Smooth muscle cell (in vitro differentiated cells): ENCODE measurements around the gene RNF149. TPM values are rescaled to one million over a fixed set of nuclear protein-coding genes. Genes with fewer than 3 reads are reported as not detected.
A peak's percentile ranks its signal among the peaks of the same experiment; 100 is the strongest.

Experiments
- DNase-seq: peaks from one replicate; lab custom pipeline; 2025; ENCODE audit not compliant: unreplicated experiment; lab: John Stamatoyannopoulos, UW
- H2AFZ ChIP-seq: fragments of 200-600 bp; sonication (generic); 2 replicates; pipeline ENCODE4 v1.6.0; 2016; ENCODE audit warnings: antibody characterized with exemption, low read depth, mild to moderate bottlenecking
- H3F3A ChIP-seq: fragments of 200-600 bp; sonication (generic); 2 replicates; pipeline ENCODE4 v1.6.0; 2017; ENCODE audit warnings: antibody characterized with exemption, low read depth
- H3K27ac ChIP-seq: fragments of 200-600 bp; sonication (generic); 2 replicates; pipeline ENCODE4 v1.5.1; 2016; ENCODE audit warnings: low read depth, mild to moderate bottlenecking
- H3K27me3 ChIP-seq: fragments of 200-600 bp; sonication (generic); 2 replicates; pipeline ENCODE4 v1.6.1; 2016; ENCODE audit warnings: low read depth, mild to moderate bottlenecking
- H3K36me3 ChIP-seq: fragments of 200-600 bp; sonication (generic); 2 replicates; pipeline ENCODE4 v1.5.1; 2016; ENCODE audit warnings: low read depth
- H3K4me1 ChIP-seq: fragments of 200-600 bp; sonication (generic); 2 replicates; pipeline ENCODE4 v1.5.1; 2016; ENCODE audit warnings: low read depth
- H3K4me2 ChIP-seq: fragments of 200-600 bp; sonication (generic); 2 replicates; pipeline ENCODE4 v1.6.0; 2016; ENCODE audit warnings: mild to moderate bottlenecking
- H3K4me3 ChIP-seq: fragments of 200-600 bp; sonication (generic); 2 replicates; pipeline ENCODE4 v1.5.1; 2016; ENCODE audit warnings: mild to moderate bottlenecking
- H3K79me2 ChIP-seq: fragments of 200-600 bp; sonication (generic); 2 replicates; pipeline ENCODE4 v1.6.0; 2016; ENCODE audit warnings: low read depth, mild to moderate bottlenecking
- H3K9ac ChIP-seq: fragments of 200-600 bp; sonication (generic); 2 replicates; pipeline ENCODE4 v1.6.0; 2016; ENCODE audit warnings: low read depth
- H3K9me3 ChIP-seq: fragments of 200-600 bp; sonication (generic); replicated peaks from 2 replicates; pipeline ENCODE4 v1.5.1; 2016; ENCODE audit warnings: low read depth
- H4K20me1 ChIP-seq: fragments of 200-600 bp; sonication (generic); 2 replicates; pipeline ENCODE4 v1.6.0; 2016; ENCODE audit warnings: low read depth
- CTCF ChIP-seq: fragments of 200-600 bp; sonication (generic); IDR thresholded peaks from 2 replicates; pipeline ENCODE4 v1.5.1; 2017; ENCODE audit warnings: borderline replicate concordance, mild to moderate bottlenecking, antibody characterized with exemption; ENCODE audit not compliant: insufficient read depth, poor library complexity, severe bottlenecking
- WGBS: methylation state at CpG from one replicate; pipeline ENCODE4 v1.1.7; 2016; ENCODE audit warnings: low lambda C conversion rate; 5-methylcytosine and 5-hydroxymethylcytosine counted together
- polyA plus RNA-seq: library from polyadenylated mRNA; unstranded; fragments of >200 nt; fragmentation: Nextera tagmentation; extraction: Ambion mirVana; gene quantifications from 2 replicates; pipeline ENCODE4 v1.2.1, GENCODE V29; 2016
- total RNA-seq: library from RNA; depleted of rRNA; stranded (reverse); fragments of >200 nt; gene quantifications from 2 replicates; pipeline ENCODE4 v1.2.3, GENCODE V29; 2014

The RNF149 gene
- total and polyA plus RNA-seq, 2 experiments from 2014 or later = 42.6 to 59.2 TPM

GRCh38 chr2:101232770-101233169 lies 75.7 kb downstream of the RNF149 start:
- no peak for DNase-seq
- Histone ChIP-seq H3K4me1 (no peaks in the 10 kb centered on the region), H3K27me3 (no peaks in the 10 kb centered on the region), H3F3A (no peaks in the 10 kb centered on the region), H3K27ac (no peak overlapping the region), H3K9ac (no peak overlapping the region), H3K79me2 (no peaks in the 10 kb centered on the region), H3K9me3 (no peaks in the 10 kb centered on the region), H3K4me2 (no peak overlapping the region), H4K20me1 (no peaks in the 10 kb centered on the region), H2AFZ (no peak overlapping the region), H3K4me3 (no peak overlapping the region), H3K36me3 (no peaks in the 10 kb centered on the region)
- no peak for TF ChIP-seq CTCF
- 95% methylated on average over 6 of the region's 6 CpGs for WGBS

GRCh38 chr2:101231937-101232730 lies 76.4 kb downstream of the RNF149 start:
- Histone ChIP-seq H2AFZ (no peak overlapping the region), H3K27me3 (no peaks in the 10 kb centered on the region), H3K27ac (no peak overlapping the region), H4K20me1 (no peaks in the 10 kb centered on the region), H3K36me3 (no peaks in the 10 kb centered on the region), H3K4me3 (no peak overlapping the region), H3K79me2 (no peaks in the 10 kb centered on the region), H3F3A (no peaks in the 10 kb centered on the region), H3K4me2 (no peak overlapping the region), H3K9me3 (no peaks in the 10 kb centered on the region), H3K9ac (no peak overlapping the region), H3K4me1 (no peaks in the 10 kb centered on the region)
- TF ChIP-seq CTCF = no peak
- 86% methylated on average over 6 of the region's 6 CpGs for WGBS
- no peak for DNase-seq

- Histone ChIP-seq H3K9ac (no peak overlapping the region), H3K4me3 (no peak overlapping the region), H3F3A (no peaks in the 10 kb centered on the region), H3K27me3 (no peaks in the 10 kb centered on the region), H2AFZ (no peak overlapping the region), H3K27ac (peak overlapping the region; percentile 48), H3K4me1 (no peaks in the 10 kb centered on the region), H4K20me1 (no peaks in the 10 kb centered on the region), H3K36me3 (no peaks in the 10 kb centered on the region), H3K4me2 (peak overlapping the region; percentile 54), H3K79me2 (no peaks in the 10 kb centered on the region), H3K9me3 (no peaks in the 10 kb centered on the region)
- TF ChIP-seq CTCF = no peak
- DNase-seq = no peak
- 94% methylated on average over 1 of the region's 1 CpG for WGBS
These were observed 77.3 kb downstream of the RNF149 start for GRCh38 chr2:101231240-101231639.

GRCh38 chr2:101230541-101231001 lies 77.9 kb downstream of the RNF149 start:
- Histone ChIP-seq H3K4me1 (no peaks in the 10 kb centered on the region), H3K9me3 (no peaks in the 10 kb centered on the region), H4K20me1 (no peaks in the 10 kb centered on the region), H3K9ac (no peak overlapping the region), H3K4me2 (peak overlapping the region; percentile 54), H3K4me3 (no peak overlapping the region), H3K79me2 (no peaks in the 10 kb centered on the region), H3K27me3 (no peaks in the 10 kb centered on the region), H3K27ac (peak overlapping the region; percentile 48), H2AFZ (no peak overlapping the region), H3K36me3 (no peaks in the 10 kb centered on the region), H3F3A (no peaks in the 10 kb centered on the region)
- WGBS = 64% methylated on average over 2 of the region's 2 CpGs
- no peak for DNase-seq
- TF ChIP-seq CTCF = no peak
